Ovary (tissue), 9 donors: ENCODE measurements around the gene PTPRG. TPM values are rescaled to one million over a fixed set of nuclear protein-coding genes. Genes with fewer than 3 reads are reported as not detected.

ENCODE experiments used
- DNase-seq, 5 donors: peaks; one replicate each; pipeline ENCODE4 v3.0.0-alpha.2; 2019 to 2020
- H3K27ac ChIP-seq, 2 donors: fragments of 200-600 bp; one replicate each; pipeline versions ENCODE4 v1.5.1 to v1.8.0; 2019 to 2022
- H3K27me3 ChIP-seq: fragments of 200-600 bp; one replicate; pipeline ENCODE4 v1.8.0; 2022
- H3K36me3 ChIP-seq: fragments of 200-600 bp; sonication (generic); one replicate; pipeline ENCODE4 v1.5.1; 2019
- H3K4me1 ChIP-seq: one replicate; pipeline ENCODE4 v1.8.1; 2013; ENCODE audit warnings: mild to moderate bottlenecking, moderate library complexity; ENCODE audit not compliant: insufficient read depth
- H3K4me3 ChIP-seq: fragments of 200-600 bp; sonication (generic); one replicate; pipeline ENCODE4 v1.5.1; 2017
- H3K9me3 ChIP-seq, 2 donors: fragments of 200-600 bp in 1 of 2; sonication (generic) in 1 of 2; one replicate each; pipeline versions ENCODE4 v1.5.1 to v1.8.1; 2013 to 2019; ENCODE audit warnings: mild to moderate bottlenecking in 1 of 2, moderate library complexity in 1 of 2
- CTCF ChIP-seq, 3 donors: fragments of 450-650 bp in 2 of 3; fragments of 200-600 bp in 1 of 3; IDR thresholded peaks; one replicate each; pipeline versions ENCODE4 v1.5.1 to v1.8.0; 2016 to 2022; ENCODE audit warnings: antibody characterized with exemption in 3 of 3, mild to moderate bottlenecking in 1 of 3
- EP300 ChIP-seq: sonication (generic); formaldehyde crosslinking; IDR thresholded peaks from one replicate; pipeline ENCODE4 v1.6.1; 2017; ENCODE audit warnings: antibody characterized with exemption
- POLR2A ChIP-seq: fragments of 450-650 bp; IDR thresholded peaks from one replicate; pipeline ENCODE4 v1.6.1; 2017; ENCODE audit warnings: antibody characterized with exemption, mild to moderate bottlenecking, moderate library complexity
- WGBS, 3 donors: extraction: QIAGEN DNeasy Blood & Tissue Kit in 1 of 3; methylation state at CpG; one replicate each; pipeline versions ENCODE4 v1.1.5 to v1.1.7; 2013 to 2017; 5-methylcytosine and 5-hydroxymethylcytosine counted together
- intact Hi-C, 4 donors: fragments of 100-400 bp; cut with DNase I; formaldehyde crosslinking; loops; one replicate each; pipeline versions ENCODE4 v1.11.0 to v1.15.1; 2022 to 2023
- polyA plus RNA-seq, 2 donors: library from polyadenylated mRNA; stranded (reverse); fragments of 200-250 nt in 1 of 2; fragments of 350-450 nt in 1 of 2; fragmentation: Illumina TruSeq in 1 of 2; extraction: RNeasy Lipid Tissue Mini Kit (QIAGEN cat#74804) in 1 of 2; gene quantifications; one replicate each; pipeline ENCODE4 v1.2.3, GENCODE V29; 2013 to 2014
- total RNA-seq, 7 donors: library from RNA; depleted of rRNA in 2 of 7; stranded (reverse); fragments of >200 nt in 2 of 7; fragmentation: NEBNext Ultra II Directional in 3 of 7; extraction: Animal tissue kit (Norgen Biotek cat#: 25700) in 3 of 7; gene quantifications; one replicate each; pipeline versions ENCODE4 v1.1.0 to v1.2.4, GENCODE V29; 2016 to 2023
- donor health status: DM: no; HTN: no; CAD: no; lungs with moderate emphysema.
- donor health status: DM: no; HTN: no; CAD: no.
- donor health status: Bipolar disorder and iron deficiency.
- donor health status: DM: yes; HTN: yes; CAD: no.
- donor health status: DM: no; HTN: no; CAD: no.
- donor health status: DM: yes; HTN: yes; CAD: no.

PTPRG gene
- total and polyA plus RNA-seq, 9 donors: 18.2 to 87.9 (median 47.7) TPM

GRCh38 chr3:62044874-62045411 is 483.6 kb downstream of the PTPRG start:
- no peak overlapping the region for H3K27ac ChIP-seq
- no peaks in the 10 kb centered on the region for H3K27me3 ChIP-seq
- 65 to 93% (median 75%) methylated on average over 5 of the region's 5 CpGs for WGBS, 3 donors
- TF ChIP-seq POLR2A: no peak
- intact Hi-C loops: no loop called here
- no peak for DNase-seq
- H3K9me3 ChIP-seq: no peaks in the 10 kb centered on the region
- H3K4me3 ChIP-seq: no peak overlapping the region
- peaks cover 4% of the 10 kb centered on the region for H3K4me1 ChIP-seq
- H3K36me3 ChIP-seq: no peaks in the 10 kb centered on the region

GRCh38 chr3:62046326-62046725 is 485.0 kb downstream of the PTPRG start:
- TF ChIP-seq EP300 (no peak), CTCF (IDR thresholded peaks at IDR 0.05) (no peak), POLR2A (no peak)
- no peaks in the 10 kb centered on the region for H3K27me3 ChIP-seq
- intact Hi-C loops: no loop called here
- H3K4me1 ChIP-seq: no peaks in the 10 kb centered on the region
- H3K36me3 ChIP-seq: no peaks in the 10 kb centered on the region
- no peak for DNase-seq
- no peak overlapping the region for H3K4me3 ChIP-seq
- H3K27ac ChIP-seq: no peak overlapping the region
- no peaks in the 10 kb centered on the region for H3K9me3 ChIP-seq

GRCh38 chr3:62048577-62048976 is 487.2 kb downstream of the PTPRG start:
- no peaks in the 10 kb centered on the region for H3K4me1 ChIP-seq
- H3K4me3 ChIP-seq: no peak overlapping the region
- no peaks in the 10 kb centered on the region for H3K9me3 ChIP-seq
- H3K36me3 ChIP-seq: no peaks in the 10 kb centered on the region
- H3K27ac ChIP-seq: no peak overlapping the region
- TF ChIP-seq EP300: no peak
- TF ChIP-seq POLR2A: no peak
- TF ChIP-seq CTCF (IDR thresholded peaks at IDR 0.05): no peak
- DNase-seq: no peak
- intact Hi-C loops: no loop called here
- 89 to 93% (median 93%) methylated on average over 3 of the region's 3 CpGs for whole genome bisulfite sequencing, 3 donors
- no peaks in the 10 kb centered on the region for H3K27me3 ChIP-seq

- Histone ChIP-seq H3K9me3 (no peaks in the 10 kb centered on the region), H3K27me3 (no peaks in the 10 kb centered on the region), H3K27ac (no peak overlapping the region), H3K36me3 (no peaks in the 10 kb centered on the region), H3K4me3 (no peak overlapping the region), H3K4me1 (no peaks in the 10 kb centered on the region)
- 74 to 86% (median 81%) methylated on average over 6 of the region's 6 CpGs for WGBS, 3 donors
- intact Hi-C loops: no loop called here
- no peak for DNase-seq
- TF ChIP-seq EP300: no peak
- TF ChIP-seq CTCF (IDR thresholded peaks at IDR 0.05): no peak
- no peak for TF ChIP-seq POLR2A
These were observed 487.7 kb downstream of the PTPRG start for GRCh38 chr3:62049033-62049432.

GRCh38 chr3:62051506-62051905 is 490.1 kb downstream of the PTPRG start:
- no peaks in the 10 kb centered on the region for H3K27me3 ChIP-seq
- TF ChIP-seq CTCF (IDR thresholded peaks at IDR 0.05) (no peak), POLR2A (no peak), EP300 (no peak)
- intact Hi-C loops: no loop called here
- no peak for DNase-seq
- no peak overlapping the region for H3K4me3 ChIP-seq
- no peak overlapping the region for H3K27ac ChIP-seq
- 81 to 88% (median 82%) methylated on average over 3 of the region's 3 CpGs for WGBS, 3 donors
- H3K9me3 ChIP-seq: no peaks in the 10 kb centered on the region
- H3K4me1 ChIP-seq: no peaks in the 10 kb centered on the region
- H3K36me3 ChIP-seq: no peaks in the 10 kb centered on the region
